HG03521 (cell line): ENCODE measurements around the gene LINGO1.

Experiments
- ATAC-seq: cut with Tn5 transposase; IDR thresholded peaks from one replicate; pipeline ENCODE4 v1.9.1; 2021; ENCODE audit warnings: mild to moderate bottlenecking, moderate library complexity; ENCODE audit not compliant: unreplicated experiment

The LINGO1 gene

GRCh38 chr15:77598644-77599043 is 34.1 kb downstream of the LINGO1 start:
- ATAC-seq: no peak

DNA sequence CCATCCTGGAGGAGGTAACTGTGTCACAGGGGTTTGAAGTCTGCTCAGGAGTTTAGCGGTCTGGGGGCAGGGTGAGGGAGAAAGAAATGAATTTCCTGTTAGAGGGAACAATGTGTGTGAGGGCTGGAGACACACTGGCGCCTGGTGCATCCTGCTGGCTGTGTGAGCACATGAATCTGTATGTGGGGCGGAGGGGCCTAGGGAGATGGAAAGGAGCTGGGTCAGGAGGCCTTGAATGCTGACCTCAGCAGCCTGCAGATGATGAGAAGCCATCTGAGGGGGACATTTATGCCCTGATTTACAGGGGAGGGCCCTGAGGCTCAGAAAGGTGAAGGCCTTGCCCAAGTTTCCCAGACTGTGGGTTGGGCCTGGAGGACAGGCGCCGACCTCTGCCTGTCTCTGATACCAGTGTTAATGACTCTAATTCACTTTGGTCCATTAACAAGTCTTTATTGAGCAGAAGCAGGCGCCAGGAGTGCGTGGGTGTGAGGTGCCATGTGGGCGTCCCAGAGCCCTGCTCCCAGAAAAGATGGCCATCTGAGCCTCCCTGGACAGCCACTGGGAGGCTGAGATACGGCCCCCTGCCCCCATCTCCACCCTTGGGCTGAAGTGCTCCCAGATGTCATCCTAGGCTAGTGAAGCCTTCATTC is 34.8 kb downstream of the LINGO1 start:
- ATAC-seq: no peak

GRCh38 chr15:77596821-77597803 is 35.6 kb downstream of the LINGO1 start:
- ATAC-seq: no peak

GRCh38 chr15:77595231-77595630 is 37.5 kb downstream of the LINGO1 start:
- ATAC-seq: no peak

- ATAC-seq: no peak
Measured at GRCh38 chr15:77592758-77593157, 40.0 kb downstream of the LINGO1 start.

DNA sequence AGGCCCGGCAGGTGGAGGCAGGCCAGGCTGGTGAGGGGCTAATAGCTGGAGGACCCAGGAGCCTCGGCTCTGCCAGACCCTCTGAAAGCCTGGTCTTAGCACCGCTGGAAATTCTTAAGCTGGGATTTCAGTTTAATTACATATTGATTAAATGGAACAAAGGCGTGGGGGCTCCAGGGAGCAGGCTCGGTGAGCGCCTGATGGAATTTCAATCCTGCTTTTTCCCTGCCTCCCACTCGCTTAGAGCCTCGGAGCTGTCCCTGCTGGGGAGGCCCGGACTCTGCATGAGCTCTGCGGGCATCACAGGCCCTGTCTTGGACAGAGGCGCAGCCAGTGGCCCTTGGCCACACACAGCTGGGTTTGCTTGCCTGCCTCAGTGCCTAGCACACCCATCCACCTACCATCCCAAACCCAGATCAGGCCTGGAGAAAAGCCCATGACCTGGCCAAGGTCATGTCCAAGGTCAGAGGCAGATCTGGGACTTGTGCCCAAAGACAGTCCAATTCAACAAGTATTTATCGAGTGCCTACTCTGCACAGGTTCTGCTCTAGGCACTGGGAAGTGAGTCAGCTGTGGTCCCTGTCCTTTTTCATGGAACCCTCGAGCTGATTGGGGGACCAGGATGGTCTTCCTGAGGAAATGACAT is 40.6 kb downstream of the LINGO1 start:
- no peak for ATAC-seq

GRCh38 chr15:77589839-77590238 is 42.9 kb downstream of the LINGO1 start:
- no peak for ATAC-seq

- ATAC-seq: no peak
Measured at GRCh38 chr15:77588126-77588525, 44.6 kb downstream of the LINGO1 start.

DNA sequence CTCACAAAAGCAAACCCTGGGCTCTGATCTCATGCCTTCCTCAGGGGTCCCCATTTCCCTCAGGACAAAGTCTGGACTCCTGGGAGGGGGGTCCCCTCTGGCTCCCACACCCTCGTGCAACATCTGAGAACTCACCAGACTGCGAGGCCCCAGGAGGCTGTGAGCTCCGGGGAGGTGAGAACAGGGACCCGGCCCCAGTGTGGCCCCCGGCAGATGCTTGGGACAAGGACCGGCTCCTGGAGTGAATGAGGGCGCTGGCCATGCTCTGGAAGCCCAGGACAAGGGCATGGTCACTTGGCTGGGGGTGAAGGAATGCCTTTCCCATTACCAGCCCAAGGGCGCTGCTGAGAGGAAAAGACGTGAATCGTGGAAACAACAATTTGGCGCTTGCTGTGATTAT is 48.0 kb downstream of the LINGO1 start:
- ATAC-seq: no peak

DNA sequence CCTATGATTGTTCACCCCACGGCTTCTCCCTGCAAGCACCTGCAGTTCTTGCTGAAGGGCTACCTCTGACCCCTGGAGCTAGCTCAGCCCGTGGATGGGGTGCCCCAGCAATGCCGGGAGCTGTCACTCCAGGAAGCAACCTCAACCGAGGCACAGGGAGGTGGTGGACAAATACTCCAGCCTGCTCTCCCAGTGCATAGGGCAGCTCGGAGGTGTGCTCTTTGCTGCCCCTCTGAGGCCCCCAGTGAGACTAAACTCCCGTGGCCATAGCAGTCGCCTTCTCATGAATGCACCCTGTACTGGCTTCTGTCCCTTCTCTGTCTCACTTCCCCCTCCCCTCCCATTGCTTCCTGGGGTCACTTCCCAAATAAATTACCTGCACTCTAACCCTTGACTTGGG is 48.5 kb downstream of the LINGO1 start:
- ATAC-seq: no peak

GRCh38 chr15:77582763-77583162 is 49.9 kb downstream of the LINGO1 start:
- no peak for ATAC-seq

DNA sequence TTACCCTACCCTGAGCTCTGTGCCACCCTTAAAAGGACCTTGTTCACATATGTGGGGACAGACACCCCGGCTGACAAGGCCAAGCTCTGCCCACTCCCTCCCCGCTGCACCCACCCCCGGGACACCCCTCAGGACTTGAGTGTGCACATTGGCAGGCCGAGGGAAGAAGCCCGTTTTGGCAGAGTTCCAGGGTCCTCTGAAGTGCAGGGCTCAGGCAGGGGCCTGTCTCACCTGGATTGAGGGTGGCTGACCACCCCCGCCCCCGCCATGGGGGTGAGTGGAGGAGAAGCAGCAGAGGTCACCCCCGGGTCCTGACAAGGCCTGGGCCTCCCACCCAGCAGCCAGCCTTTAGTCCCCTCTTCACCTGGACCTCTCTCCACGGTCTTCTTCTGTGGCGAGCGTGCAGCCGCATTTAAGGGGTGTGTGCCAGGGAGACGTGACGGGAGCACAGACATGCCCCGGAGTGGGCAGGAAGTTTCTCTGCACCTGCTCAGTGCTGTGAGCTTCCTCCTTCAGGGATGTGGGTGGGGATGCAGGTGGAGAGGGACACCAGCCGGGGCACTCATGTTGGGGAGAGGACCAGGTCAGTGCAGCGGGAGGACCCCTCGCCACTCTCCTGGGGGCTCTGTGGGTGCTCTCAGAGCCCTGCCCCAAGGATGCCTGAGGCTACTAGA is 50.7 kb downstream of the LINGO1 start:
- ATAC-seq: no peak

DNA sequence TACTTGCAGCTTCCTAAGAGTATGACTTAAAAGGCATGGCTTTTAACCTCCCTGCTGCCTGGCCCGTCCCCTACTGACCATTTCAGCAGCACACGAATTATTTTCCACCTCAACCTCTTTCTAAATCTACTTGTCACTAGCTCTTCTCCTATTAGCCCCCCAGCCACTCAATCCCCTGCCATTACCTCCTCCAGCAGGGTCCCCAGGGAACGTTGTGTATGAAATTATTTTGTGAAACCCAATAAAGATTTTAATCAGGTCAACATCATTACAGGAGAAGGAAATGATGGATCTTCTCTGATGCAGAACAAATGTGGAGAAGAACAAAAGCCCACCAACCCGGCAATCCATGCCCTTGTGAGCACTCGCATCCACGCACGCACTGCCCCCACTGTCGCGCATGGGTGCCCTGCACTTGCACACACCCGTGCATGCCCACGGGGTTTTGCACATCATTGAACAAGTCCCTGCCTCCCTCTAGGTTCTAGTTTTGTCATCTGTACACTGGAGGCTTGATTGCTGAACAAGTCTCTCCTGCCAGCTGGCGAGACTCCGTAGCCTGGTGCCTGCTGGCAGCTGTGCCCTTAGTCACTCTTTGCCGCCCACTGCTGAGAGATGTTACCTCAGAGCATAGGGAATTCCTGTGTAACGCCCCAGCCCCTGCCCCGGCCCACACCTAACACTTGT is 51.6 kb downstream of the LINGO1 start:
- ATAC-seq: no peak

DNA sequence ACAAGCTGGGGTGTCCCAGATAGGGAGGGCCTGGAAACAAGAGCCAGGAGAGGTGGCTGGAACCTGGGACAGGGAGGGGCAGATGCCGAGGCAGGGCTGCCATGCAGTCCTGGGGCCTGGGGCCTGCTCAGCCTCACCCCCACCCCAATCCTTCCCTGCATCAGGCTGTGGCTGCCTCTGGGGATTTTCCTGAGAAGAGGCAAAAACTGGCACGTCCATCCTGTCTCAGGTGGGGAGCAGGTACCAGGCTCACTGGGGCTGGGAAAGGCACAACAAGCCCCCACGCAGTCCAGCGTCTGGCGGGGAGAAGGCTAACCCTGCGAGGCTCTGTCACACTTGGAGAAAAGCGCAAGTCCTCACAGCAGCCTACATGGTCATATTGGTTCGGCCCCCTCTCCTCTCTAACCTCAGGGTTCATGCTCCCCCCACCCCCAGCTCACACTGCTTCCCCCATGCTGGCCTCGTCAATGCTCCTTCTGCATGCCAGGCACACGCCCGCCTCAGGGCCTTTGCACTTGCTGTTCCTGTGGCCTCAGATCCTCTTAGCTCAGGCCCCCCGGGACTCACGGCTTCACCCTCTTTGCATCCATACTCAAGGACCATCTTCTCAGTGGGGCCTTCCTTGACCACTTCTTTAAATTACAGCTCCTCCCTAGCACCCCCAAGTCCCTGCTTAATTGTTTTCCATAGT is 53.1 kb downstream of the LINGO1 start:
- ATAC-seq: no peak

DNA sequence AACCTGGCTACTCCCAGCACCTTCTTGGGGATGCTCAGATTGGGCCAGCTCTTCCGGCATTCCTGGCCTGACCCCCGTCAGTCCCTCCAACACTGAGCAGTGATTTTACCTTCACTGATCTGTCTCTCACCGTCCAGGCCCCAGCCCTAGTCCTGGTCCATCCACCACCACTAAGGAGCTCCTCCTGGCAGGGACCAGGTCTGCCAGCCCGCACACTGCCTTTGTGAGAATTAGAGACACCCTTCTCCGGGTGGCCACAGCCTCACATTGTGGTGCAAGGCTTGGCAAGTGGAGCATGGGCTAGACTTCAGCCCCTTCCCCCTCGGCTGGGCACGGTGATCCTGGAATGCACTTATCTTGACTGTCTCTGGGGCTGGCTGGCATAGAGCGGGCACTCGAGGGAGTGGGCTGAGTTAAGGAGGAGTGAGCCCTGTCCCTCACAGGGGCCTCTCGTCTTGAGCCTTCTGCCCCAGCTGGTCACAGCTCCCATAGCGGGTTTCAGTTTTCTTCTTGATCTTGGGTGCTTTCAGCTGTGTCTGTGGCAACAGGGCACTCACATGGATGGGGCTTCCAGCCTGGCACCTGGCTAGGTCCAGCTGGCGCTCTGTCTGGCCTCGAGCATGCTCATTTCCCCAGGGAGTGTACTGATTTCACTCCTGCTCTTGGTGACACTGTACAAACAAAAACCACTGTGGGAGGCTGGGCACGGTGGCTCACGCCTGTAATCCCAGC is 53.9 kb downstream of the LINGO1 start:
- no peak for ATAC-seq

DNA sequence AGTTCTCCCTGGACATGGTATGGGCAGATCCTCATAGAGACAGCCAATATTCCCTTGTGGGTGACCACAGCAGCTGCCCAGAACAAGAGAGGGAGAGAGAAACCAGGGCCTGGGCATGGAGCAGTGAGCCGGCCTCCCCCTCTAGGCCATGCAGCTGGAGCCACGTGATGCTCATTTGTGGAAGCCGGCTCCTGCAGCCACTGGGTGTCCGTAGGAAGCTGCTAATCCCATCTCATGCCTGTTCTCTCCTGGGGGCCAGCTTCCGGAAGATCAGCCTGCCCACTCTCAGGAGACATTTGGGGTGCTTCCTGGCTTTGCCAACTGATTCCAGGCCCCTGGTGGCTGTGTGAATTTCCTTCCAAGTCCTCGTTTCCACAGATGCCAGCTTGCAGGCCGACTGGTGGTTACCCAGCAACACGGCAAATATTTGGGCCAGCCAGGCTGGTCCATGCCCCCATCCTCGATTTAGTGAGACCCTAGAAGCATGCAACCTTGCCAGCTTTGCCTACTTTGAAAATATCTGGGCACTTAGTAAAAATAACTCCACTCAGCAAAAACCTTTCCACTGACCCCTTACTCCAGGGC is 55.3 kb downstream of the LINGO1 start:
- no peak for ATAC-seq

- ATAC-seq: no peak
Measured at GRCh38 chr15:77576538-77576937, 56.2 kb downstream of the LINGO1 start.

DNA sequence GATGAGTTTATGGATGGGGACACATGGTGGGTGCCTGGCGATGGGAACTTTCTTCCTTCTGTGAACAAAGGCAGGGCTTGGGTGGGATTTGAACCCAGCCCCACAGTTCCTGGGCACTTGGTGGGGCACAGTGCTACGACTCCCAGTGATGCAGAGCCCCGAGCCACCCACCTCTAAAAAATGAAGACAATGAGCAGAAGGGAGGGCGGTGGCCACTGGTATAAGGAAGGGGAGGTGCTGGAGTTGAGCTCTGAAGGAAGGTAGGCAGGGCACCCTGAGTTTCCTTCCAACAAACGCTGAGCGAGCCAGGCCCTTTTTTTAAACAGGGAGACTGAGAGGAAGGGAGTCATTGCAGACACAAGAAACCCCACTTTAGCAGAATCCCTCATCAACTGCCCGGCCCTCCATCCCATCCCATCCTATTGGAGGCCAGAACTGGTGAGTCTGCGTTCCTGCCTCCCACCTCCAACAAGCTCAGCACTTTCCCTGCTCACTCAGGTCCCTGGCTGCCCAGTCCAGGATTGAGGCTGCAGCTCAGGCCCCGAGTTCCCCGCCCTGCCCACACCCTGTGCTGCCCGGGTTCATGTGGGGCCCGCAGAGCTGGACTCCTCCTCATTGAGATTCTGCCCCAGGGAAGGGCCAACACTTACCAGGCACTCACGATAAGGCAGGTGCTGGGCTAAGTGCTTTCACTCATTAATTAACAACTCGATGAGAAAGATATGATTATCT is 57.3 kb downstream of the LINGO1 start:
- no peak for ATAC-seq
